GM12891 (cell line): ENCODE results near the gene CMIP.

ENCODE experiments used
- DNase-seq: peaks from one replicate; pipeline ENCODE4 v3.0.0; 2011; ENCODE audit warnings: low spot score; ENCODE audit not compliant: insufficient read length
- FAIRE-seq: peaks from 2 replicates; lab custom pipeline; 2011; peaks lifted over from hg19 to GRCh38; lab: Jason Lieb, UNC
- PAX5 ChIP-seq: IDR thresholded peaks from 2 replicates; pipeline ENCODE4 v1.6.1; 2011; ENCODE audit warnings: low read length, moderate library complexity, mild to moderate bottlenecking; ENCODE audit not compliant: insufficient read depth, severe bottlenecking
- POLR2A ChIP-seq: IDR thresholded peaks from 2 replicates; pipeline ENCODE4 v1.6.1; 2011; ENCODE audit warnings: low read depth, low read length, control low read depth
- POLR2AphosphoS5 ChIP-seq: IDR thresholded peaks from 2 replicates; pipeline ENCODE4 v1.6.1; 2011; ENCODE audit warnings: low read depth, low read length, control low read depth
- POU2F2 ChIP-seq: IDR thresholded peaks from 2 replicates; pipeline ENCODE4 v1.6.1; 2011; ENCODE audit warnings: low read depth, mild to moderate bottlenecking, control low read depth, low read length, moderate library complexity
- SPI1 ChIP-seq: IDR thresholded peaks from 2 replicates; pipeline ENCODE4 v1.6.1; 2011; ENCODE audit warnings: low read depth, low read length, control low read depth
- TAF1 ChIP-seq: IDR thresholded peaks from 2 replicates; pipeline ENCODE4 v1.6.1; 2011; ENCODE audit warnings: low read depth, low read length, control low read depth

The CMIP gene

DNA sequence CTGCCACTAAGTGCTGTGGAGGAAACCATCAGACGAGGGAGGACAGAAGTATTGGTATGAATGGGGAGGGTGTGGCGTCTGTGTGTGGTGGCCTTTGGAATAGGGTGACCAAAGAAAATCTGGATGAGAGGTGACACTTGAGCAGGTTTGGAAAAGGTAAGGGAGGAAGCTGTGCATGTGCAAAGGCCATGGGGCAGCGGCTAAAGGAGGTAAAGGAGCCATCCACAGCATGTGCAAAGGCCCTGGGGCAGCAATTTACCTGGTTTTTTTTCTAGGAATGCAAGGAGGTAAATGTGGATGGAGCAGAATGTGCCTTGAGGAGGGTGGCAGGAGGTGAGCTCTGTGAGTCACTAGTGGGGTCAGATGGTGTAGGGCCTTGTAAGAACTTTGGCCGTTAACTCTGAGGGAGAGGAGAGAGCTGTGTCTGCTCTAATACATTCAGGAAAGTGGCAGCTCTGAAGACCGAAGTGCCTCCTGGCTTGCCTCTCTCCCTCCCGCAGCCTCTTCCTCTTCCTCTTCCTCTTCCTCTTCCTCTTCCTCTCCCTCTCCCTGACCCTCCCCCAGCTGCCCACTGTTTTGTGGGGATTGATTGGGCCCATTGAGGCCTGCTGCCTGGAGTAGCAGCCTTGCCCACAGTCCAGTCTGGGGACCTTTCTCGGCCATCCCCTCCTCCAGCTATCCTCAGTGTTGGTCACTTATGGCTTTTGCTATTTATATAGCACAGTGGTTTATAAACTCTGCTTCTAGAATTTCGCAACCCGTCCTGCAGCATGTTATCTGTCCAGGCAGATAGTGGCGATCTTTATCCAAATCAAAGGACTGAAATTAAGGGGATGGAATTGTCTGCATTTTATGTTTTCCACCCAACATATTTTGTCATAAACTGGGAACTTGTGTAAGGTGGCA is 38.7 kb downstream of the CMIP start:
- DNase-seq, result no peak
- no peak for FAIRE-seq
- TF ChIP-seq TAF1, result no peak
- no peak for TF ChIP-seq POU2F2
- no peak for TF ChIP-seq POLR2AphosphoS5

DNA sequence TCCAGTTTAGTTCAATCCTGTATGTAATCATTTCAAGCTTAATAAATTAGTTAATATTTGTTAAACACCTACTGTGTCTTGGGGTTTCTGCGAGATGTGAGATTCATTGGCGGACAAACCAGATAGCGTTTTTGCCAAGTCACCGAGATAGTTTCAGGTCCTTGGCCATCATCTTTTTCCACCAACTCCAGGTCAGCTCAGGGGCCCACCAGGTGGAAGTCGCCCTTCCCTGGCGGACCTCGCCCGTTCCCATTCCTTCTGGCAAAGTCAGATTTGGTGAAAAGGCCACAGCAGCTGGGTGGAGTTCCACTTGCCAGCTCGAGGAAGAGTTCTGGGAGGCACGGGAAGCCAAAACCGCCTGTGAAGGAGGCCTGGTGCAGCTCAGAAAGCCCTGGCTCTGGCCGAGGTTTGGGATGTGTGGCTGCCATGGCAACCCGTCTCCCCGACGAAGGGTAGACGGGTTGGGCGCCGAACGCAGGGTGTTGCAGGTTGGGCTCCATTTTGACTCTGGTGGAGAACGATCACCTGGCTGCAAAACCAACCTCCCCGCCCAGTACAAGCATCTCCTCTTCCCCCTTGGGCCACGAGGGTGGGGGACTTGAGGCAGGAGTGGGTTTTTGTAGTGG is 39.5 kb downstream of the CMIP start:
- DNase-seq (no peak), FAIRE-seq (no peak)
- TF ChIP-seq POLR2A (no peak), PAX5 (no peak)

DNA sequence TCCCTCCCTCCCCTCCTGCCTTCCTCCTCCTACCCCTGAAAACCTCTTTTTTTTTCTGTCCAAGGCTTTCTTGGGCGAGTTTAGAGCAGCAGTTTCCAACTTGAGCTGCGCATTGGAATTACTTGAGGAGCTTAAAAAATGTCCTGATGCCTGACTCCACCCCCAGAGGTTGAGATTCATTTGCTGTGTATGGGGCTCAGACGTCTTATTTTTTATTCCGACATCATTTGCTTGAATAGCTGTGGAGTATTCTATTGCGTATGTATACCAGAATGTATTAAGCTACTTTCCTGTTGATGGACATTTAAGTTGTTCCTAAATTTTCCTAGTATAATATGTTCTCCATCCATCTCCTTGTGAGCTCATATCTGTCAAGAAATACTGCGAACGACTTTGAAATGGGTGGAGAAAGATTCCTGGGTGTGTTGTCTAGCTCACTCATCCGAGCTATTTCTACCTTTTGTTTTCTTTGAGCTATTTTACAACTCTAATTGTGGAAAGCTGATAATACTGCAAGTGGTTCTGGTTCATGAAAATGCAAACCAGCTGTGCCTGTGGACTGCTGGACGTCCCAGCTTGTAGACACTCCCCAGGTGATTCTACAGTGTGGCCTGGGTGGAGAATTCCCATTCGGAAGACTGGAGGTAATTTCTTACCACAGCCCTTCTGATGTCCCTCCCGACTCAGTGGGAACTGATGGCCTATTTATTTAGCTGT is 40.5 kb downstream of the CMIP start:
- DNase-seq, result no peak
- FAIRE-seq, result no peak
- TF ChIP-seq PAX5 (no peak), TAF1 (no peak), POLR2A (no peak), POU2F2 (no peak), SPI1 (no peak), POLR2AphosphoS5 (no peak)

DNA sequence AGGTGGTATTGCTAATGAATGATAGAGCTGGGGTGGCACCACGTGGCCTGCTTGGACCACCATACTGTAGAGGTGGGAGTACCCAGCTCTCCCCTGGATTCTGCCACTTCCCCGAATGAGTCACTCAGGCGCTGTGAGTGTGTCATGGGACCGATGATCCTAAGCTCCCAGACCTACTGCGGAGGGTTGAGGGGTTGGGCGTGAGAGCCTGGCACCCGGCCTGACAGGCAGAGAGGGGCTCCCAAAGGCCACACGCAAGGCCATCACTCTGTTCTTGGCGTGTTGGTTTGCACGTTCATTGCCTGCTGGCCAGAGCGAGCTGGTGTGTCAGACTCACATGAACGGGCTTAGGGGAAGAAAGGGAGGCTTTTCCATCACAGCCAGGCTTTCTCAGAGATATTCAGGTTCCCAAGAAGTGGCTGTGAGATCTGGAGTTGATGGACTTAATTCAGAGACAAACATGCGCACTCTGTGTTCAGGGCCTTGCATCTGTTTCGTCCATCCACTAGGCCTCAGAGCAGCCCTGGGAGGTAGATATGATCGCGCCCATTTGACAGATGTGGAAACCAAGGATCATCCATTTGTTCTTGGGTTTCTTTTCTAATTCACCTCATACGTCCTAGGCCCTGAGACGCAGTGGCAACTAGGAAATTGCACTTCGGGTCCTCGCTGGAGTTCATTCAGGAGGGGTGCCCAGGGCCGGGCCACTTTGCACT is 41.4 kb downstream of the CMIP start:
- TF ChIP-seq TAF1 (no peak), SPI1 (no peak), POLR2AphosphoS5 (no peak), POU2F2 (no peak)
- DNase-seq (no peak), FAIRE-seq (no peak)

DNA sequence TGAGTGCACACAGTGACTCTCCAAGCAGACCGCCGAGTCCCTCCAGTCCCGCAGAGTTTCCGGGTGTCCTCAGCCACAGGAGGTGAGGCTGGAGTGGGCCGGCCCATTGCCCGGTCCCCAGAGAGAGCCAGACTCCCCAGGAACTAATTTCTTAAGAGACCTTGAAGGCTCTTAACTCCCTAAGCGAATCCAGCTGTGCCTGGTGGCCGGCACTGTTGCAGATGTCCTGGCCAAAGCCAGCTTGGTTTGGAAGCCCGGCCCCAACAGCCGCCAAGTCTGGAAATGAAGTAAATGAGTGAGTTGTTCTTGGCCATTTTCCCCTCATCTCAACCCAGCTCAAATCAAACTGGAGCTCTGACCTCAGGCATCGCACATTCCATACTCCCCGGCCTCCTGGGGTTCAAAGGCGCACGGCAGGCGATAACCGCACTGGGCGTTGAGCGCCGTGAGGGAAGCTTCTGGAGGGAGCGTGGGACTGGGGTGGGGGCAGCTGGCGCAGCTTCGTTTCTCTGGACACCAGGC is 42.0 kb downstream of the CMIP start:
- no peak for DNase-seq
- no peak for FAIRE-seq
- TF ChIP-seq POLR2A, result no peak
- TF ChIP-seq SPI1, result no peak
- TF ChIP-seq POLR2AphosphoS5, result no peak
- TF ChIP-seq POU2F2, result no peak
- no peak for TF ChIP-seq PAX5
- TF ChIP-seq TAF1, result no peak

DNA sequence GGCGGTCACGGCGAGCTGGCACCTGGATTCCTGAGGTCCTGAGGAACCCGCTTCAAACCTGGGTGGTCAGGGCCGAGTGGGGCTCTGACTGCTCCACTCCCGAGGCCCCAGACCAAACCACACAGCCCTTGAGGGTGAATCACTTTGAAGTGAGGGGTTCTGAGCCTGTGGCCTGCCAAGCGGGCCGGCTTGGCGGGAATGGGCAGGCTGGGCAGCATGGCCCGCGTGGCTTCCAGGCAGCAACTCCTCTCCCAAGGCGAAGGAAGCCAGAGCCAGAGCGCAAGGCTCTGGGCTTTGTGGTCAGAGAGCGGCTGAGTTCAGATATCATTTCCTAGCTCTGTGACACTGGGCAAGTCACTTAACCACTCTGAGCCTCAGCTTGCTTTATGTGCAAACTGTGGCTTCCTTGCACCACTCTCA is 42.7 kb downstream of the CMIP start:
- DNase-seq (no peak), FAIRE-seq (no peak)
- TF ChIP-seq POU2F2, result no peak
- TF ChIP-seq SPI1, result no peak

DNA sequence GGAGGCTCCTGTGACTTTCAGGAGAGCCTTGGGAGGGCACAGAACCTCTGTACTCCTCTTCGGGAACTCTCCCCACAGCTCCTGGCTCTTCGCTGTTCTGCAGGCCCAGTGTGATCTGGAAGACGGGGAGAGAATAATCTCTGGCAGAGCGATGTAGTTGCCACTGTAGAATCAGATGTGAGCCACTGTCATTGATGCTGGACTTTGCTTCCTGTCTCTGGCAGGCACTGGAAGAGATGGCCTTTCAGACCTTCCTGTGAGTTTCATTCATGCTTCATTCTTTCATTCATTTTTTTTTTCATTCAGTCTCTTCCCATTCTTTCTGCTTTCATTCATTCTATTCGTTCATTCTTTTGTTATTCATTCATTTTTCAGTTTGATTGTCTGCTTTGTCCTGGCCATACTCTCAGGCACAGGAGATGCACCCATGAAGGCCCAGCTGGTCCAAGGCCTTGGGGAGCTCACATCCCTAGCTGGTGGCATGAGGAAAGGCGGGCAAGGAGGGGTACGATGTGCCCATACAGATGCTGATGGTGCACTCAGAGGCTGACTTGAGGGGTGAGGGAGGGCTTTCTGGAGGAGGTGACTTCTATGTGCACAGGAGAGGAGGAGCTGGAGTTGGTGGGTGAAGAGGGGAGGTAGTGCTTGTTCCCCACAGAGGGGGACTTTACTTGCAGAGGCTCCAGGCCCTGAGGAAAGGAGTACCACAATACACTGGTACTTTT is 44.2 kb downstream of the CMIP start:
- TF ChIP-seq POU2F2, result no peak
- no peak for TF ChIP-seq SPI1
- no peak for TF ChIP-seq TAF1
- no peak for TF ChIP-seq POLR2A
- no peak for TF ChIP-seq POLR2AphosphoS5
- no peak for TF ChIP-seq PAX5
- FAIRE-seq (no peak), DNase-seq (no peak)

DNA sequence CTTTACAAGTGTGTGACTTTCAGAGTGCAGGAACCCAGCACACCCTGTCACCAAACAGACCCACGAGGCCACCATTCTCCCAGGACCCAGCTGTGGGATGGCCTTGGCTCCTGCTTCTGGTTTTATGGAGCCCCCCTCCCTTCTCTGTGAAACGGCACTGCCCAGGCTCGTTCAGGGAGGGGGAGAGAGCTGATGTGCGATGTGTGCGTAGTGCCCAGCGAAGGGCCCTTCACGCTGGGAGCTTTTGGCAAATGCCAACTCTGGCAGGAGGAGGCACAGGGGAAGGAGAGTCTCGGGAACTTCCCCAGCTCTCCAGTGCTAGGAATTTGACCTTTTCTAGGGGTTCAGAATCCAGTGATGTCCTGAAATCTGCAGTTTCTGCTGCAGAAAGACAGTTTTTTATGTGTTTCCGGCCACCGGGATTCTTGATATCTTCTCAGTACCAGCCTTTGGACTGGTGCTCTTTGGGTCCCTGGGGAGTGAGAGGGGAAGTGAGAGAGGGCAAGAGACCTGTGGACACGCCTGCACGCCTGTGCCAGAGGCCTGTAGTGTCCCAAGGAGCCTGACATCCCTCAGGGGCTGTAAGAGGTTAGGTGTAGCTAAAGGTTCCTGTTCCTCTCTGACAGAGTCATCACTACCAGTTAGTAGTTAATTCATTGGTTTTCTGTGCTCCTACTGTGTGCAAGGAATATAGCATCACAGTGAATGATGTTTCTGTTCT is 45.1 kb downstream of the CMIP start:
- FAIRE-seq (no peak), DNase-seq (no peak)
- no peak for TF ChIP-seq TAF1
- TF ChIP-seq POU2F2, result no peak
- TF ChIP-seq POLR2AphosphoS5, result no peak
- peak; percentile 42; the same call in 1 of the 2 replicates for TF ChIP-seq SPI1
